H54 (cell line): Measurements from ENCODE around the gene SLC22A15.
"Not testable (repeated sequence)": the region's sequence is repeated elsewhere in the genome, so short reads cannot be mapped to it uniquely, and the experiment has no call there.

Source experiments
- DNase-seq: peaks from one replicate; pipeline ENCODE4 v3.0.0; 2011; ENCODE audit warnings: low spot score, mixed read lengths; ENCODE audit not compliant: insufficient read length
- FAIRE-seq: peaks from 3 replicates; lab custom pipeline; 2011; peaks lifted over from hg19 to GRCh38; lab: Jason Lieb, UNC
- POLR2A ChIP-seq: IDR thresholded peaks from 2 replicates; pipeline ENCODE4 v1.6.1; 2011; ENCODE audit warnings: low read depth, mild to moderate bottlenecking, low read length

SLC22A15 gene

DNA sequence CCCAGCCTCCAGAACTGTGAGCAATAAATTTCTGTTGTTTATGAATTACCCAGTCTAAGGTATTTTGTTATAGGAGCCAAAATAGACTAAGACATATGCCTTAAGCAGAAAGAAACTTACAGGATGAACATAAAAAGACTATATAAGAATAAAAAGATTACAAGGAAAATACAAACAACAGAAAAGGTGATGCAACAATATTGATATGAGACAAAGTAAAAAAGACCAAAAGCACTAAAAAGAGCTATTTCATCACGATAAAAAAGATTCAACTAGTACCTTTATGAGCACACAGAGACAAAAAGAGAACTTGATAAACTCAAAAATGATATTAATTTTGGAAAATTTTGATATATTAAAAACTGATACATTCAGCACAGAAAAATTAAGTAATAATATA, 3.2 kb upstream of the SLC22A15 start:
- DNase-seq, result no peak
- TF ChIP-seq POLR2A, result no peak
- FAIRE-seq, result no peak

DNA sequence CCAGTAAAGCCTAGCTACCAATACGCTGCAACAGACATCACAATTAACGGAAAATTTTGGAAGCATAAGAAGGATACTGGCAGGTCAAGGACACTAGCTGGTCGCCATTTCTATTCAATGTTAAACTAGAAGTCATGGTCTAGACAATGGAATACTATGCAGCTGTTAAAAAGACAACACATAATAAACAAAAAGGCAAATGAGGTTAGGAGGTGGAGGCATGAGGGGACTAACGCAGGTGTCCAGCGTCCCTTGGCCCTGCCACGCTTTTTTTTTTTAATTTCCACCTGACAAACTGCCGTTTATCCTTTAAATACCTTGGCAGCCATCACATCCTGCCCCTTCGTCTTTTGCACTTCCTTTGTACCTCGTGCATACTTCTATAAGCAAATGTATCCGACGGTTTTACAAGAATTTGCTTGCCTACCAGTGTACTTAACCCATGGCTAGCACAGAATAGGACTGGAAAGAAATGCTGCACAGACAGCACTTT, 698 bp upstream of the SLC22A15 start:
- TF ChIP-seq POLR2A, result no peak
- no peak for FAIRE-seq
- no peak for DNase-seq

DNA sequence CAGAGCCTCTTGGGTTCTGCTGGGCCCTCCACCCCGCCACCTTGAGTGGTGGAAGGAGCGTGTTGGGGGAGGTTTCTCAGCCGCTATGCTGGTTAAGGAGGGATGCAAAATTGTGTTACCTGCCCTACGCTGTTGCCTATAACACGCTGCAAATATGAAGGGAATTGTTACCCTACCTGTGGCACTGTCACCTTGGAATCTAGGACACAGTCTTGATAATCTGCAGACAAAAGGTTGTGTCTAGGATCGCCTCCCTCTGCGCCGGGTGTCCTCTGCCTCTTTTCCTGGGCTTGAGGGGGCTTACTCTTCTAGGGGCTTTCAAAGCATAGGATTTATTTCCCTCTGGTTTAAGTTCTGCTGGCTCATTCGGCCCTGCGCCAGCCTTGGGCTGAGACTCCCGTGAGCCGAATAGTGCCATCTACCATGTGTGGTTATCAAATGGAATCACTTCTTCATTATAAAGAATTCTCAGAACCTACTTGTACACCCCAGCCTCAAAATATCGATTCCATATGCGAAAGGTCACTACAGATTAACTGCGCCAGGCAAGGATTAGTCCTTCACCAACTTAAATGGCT, 697 bp downstream of the SLC22A15 start:
- DNase-seq (no peak), FAIRE-seq (no peak)
- no peak for TF ChIP-seq POLR2A

DNA sequence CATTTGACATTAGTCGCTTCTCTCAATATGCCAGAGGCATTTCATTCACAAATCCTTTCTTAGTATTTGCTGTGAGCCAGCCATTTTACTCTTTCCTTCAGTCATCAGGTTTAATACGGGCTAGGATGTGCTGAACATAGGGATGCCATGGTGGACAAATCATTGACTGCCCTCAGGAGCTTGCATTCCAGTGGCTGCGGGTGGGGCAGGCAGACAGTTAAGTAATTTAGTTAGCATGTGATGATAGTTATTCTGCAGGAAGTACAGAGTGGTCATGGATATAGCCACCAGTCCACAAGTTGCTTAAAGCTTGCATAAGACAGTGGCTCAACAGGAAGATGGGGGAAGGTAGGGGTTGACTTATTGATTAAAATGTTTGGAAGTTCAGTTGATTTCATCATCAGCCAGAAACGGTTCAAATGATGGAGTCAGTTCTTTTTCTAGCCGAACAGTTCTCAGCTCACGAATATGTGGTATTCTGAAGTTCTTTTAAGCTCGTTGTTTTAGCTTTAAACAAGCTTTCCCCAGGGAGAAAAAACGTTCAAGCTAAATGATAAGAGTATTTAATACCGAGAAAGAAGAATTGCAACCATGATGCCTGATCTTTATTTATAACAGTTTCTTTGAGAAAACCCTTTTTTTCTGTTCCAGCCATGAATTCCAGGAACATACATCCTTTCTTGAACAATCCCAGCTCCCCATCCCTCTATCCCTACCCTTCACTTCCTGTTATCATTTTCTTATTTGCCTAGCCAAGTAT, 1.4 kb downstream of the SLC22A15 start:
- no peak for FAIRE-seq
- no peak for TF ChIP-seq POLR2A
- no peak for DNase-seq

DNA sequence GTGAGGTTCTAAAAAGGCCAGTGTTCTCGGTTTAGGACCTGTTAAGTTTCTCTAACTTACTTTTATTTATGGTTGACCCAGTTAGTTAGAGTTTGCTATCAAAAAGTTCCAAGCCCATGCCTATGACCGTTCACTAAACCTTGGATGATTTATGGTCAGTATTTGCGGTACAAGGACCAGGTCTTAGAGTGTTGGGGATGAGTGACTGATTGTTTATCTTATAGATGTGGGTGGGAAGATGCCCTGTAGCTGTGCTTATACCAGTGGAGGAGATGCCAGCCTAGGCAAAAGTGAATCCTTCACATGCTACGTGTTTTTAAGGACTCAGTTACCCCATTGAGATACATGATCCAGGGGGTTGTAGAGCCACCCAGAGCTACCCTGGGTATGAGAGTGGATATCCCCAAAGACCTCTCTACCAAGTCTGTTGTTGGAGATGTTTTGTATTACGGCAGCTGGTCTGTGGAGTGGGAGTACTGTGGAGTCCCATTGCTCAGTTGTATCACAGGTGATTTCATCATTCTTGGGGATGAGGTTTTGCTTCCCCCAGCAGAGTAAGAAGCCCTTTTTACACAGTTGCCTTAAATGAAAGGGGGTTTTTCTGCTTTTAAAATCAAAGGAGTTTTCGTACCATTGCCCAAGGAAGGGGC, 2.1 kb downstream of the SLC22A15 start:
- no peak for TF ChIP-seq POLR2A
- FAIRE-seq, result no peak

DNA sequence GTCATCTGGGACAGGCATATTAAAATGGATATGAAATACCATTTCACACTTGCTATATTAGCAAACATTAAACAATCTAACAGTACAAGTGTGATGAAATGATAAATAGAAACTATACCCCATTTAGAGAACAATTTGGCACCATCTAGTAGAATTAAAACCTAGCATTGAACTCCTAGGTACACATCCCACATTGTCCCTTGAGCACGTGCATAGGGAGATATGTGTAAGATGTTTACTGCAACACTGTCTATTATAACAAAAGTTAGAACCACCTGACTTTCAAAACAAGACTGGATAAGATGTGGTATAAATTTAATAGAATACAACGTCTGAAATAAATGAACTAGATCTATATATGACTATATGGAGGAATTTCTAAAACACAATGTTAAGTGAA, 3.8 kb downstream of the SLC22A15 start:
- DNase-seq (no peak), FAIRE-seq (no peak)

More for the DNA sequence above, 2.1 kb downstream of the SLC22A15 start:
- no peak for DNase-seq

DNA sequence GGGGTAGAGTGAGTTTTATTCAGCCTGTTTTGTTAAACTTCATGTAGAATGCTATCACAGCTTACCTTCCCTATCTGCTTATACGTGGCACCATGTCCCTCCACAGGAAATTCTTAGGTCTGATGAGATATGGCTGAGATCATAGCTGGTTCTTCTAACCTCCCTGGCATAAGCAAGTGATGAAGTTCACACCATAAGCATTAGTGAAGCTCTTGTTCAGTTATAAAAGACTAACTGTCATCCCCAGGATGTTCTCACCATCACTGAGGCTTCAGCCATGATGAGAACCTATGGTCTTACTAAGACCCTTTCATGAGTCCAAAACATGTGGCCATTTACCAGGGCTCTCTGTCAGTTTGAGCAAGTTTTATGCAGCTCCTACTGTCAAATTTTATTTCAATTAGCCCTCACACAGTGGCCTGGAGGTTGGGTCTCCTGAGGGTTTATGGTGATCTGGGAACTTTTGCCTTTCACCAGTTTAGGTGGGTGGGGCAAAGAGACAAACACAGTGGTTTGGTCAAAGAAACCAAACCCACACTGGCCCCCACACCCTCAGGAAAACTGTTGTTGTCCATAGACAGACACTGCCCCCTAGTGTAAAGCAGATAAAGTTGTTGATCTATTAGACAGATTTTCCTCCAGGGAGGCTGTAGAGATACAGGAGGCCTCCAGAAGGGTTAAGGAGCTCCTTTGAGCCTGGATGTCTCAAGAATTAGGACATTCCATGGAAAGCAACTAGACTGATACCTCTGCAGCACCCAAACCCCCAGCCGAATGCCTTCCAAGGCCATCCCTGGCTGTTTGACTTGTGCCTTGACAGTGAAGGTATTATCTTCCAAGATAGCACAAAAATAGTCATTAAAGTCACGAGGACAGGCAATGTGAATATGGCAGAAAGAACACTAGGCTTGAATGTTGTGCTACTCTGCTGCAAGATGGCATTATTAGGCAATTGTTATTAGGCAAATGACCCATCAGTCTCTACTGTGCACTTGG, 5.0 kb downstream of the SLC22A15 start:
- FAIRE-seq (no peak), DNase-seq (peak; percentile 56)
- no peak for TF ChIP-seq POLR2A

More for the DNA sequence above, 3.8 kb downstream of the SLC22A15 start:
- no peak for TF ChIP-seq POLR2A

DNA sequence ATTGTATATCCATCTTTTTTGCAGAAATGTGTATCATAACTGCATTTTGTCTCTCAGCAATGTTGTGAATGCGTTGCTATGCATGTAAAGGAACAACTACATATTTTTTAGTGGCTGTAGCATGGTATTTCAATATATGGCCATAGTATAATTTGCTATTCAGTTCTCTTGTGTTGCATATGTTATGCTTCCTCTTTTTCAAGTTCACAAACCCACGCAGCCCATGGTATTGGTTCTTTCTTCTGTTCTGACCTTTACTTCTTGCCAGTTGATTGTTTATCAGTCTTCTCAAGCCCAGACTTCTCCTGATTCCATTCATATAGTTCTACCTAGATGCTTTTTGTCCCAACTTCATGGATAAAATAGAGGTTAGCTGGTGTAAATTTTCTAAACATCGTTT, 6.1 kb downstream of the SLC22A15 start:
- FAIRE-seq, result no peak
- no peak for DNase-seq
- no peak for TF ChIP-seq POLR2A

DNA sequence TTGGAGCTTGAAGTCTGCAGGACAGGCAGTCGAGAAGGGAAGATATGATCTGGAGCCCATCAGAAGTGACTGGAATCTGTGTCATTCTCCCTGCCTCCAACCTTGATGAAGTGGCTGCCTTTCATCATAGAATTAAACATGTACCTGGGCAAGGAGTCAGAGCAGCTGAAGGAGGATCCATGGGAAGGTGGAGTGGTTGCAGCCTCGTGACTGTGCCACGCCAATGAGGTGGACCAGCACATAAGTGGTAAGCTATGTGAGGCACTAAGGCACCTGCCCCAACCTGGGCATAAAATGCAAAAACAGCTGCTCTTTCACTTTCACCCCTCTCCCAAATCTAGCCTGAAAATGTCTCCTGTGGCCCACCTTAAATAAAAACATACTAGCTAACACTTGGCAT, 7.3 kb downstream of the SLC22A15 start:
- no peak for TF ChIP-seq POLR2A
- FAIRE-seq, result no peak
- DNase-seq, result no peak

DNA sequence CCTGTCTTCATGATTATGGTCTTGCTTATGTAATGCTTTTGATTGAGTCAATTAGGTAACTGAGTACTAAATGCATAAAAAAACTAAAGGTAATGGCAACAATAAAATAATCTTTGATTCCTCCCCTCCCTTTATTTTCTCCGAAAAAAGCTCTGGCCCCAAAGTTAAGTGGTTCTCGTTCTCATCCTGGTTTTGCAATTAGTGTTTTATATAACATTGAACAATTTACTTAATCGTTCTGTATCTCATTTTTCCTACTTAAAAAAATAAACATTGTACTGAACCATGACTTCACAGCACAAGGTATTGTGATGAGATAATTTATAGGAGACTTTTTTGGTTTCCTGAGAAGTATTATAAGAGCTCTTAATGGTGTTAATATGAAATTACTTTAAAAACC, 11.3 kb downstream of the SLC22A15 start:
- no peak for FAIRE-seq
- no peak for DNase-seq
- no peak for TF ChIP-seq POLR2A

DNA sequence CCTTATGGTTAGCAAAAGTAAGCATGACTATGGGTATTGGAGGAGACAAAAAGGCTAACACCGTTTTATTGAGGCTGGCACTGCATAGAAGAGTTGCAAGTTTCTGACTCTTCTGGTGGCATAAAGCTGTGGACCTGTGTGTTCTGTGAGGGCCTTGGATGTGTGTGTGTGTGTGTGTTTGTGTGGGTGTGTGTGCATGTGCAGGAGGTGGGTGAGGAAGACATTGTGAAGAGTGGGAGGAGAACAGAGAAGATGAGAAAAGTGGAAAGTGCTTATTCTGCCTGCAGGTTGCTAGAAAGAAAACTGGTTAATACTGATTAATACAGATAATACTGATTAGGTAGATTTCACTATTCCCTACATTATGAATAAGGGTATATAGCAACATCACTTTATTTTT, 12.6 kb downstream of the SLC22A15 start:
- FAIRE-seq (no peak), DNase-seq (no peak)
- TF ChIP-seq POLR2A, result no peak

DNA sequence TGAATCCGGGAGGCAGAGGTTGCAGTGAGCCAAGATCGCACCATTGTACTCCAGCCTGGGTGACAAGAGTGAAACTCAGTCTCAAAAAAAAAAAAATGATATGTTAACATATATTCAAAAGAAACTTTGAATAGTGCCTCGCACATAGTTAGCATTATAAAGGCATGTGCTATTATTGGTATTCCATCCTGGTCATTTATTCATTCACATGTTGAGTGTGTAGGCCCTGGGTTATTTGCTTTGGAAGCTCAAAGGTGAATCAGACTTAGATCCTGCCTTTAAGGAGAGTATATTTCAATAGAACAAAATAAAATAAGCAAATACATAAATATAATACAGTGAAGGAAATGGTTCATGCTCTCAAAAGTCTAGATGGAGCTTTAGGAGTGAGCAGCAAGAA, 13.4 kb downstream of the SLC22A15 start:
- DNase-seq, result no peak
- no peak for FAIRE-seq
- no peak for TF ChIP-seq POLR2A

DNA sequence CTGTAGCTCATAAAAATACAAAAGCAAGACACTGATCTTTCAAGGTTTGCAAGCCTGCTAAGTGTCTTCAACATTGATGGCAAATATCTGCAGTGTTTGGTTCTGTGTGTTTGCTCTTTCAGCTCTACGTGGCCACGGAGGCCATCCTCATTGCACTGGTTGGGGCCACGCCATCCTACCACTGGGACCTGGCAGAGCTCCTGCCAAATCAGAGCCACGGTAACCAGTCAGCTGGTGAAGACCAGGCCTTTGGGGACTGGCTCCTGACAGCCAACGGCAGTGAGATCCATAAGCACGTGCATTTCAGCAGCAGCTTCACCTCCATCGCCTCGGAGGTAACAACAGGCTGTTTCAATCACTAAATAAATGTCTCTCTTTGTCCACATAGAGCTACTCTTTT, 15.6 kb downstream of the SLC22A15 start:
- DNase-seq, result no peak
- TF ChIP-seq POLR2A, result no peak
- FAIRE-seq, result no peak

DNA sequence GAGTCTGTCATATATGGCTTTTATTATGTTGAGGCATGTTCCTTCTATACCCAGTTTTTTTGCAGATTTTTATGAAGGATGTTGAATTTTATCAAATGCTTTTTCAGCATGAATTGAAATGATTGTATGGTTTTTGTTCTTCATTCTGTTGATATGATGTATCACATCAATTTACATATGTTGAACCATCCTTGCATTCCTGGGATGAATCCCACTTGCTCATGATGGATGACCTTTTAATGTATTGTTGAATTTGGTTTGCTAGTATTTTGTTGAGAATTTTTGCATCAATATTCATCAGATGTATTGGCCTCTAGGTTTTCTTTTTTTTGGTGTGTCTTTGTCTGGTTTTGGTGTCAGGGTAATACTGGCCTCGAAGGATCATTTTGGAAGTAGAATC, 21.6 kb downstream of the SLC22A15 start:
- not testable (repeated sequence) for FAIRE-seq, DNase-seq
